Right atrium auricular region (tissue), 2 donors: ENCODE measurements around the gene ZNF800. TPM values are rescaled to one million over a fixed set of nuclear protein-coding genes. Genes with fewer than 3 reads are reported as not detected.

Source experiments
- DNase-seq: peaks from one replicate; pipeline ENCODE4 v3.0.0-alpha.2; 2019; ENCODE audit warnings: low spot score
- H3K27ac ChIP-seq, 2 donors: fragments of 200-600 bp; sonication (generic); 1 replicate in 1 of 2; 2 replicates in 1 of 2; pipeline ENCODE4 v1.5.1; 2016 to 2019
- H3K27me3 ChIP-seq, 2 donors: fragments of 200-600 bp; sonication (generic); one replicate each; pipeline versions ENCODE4 v1.5.1 to v1.6.0; 2017 to 2019
- H3K36me3 ChIP-seq: fragments of 200-600 bp; sonication (generic); one replicate; pipeline ENCODE4 v1.5.1; 2016
- H3K4me1 ChIP-seq, 2 donors: fragments of 200-600 bp; sonication (generic); one replicate each; pipeline versions ENCODE4 v1.5.1 to v1.6.0; 2017 to 2019
- H3K4me3 ChIP-seq, 2 donors: fragments of 200-600 bp; sonication (generic); 1 replicate in 1 of 2; 2 replicates in 1 of 2; pipeline ENCODE4 v1.5.1; 2017 to 2019; ENCODE audit warnings: mild to moderate bottlenecking in 1 of 2, moderate library complexity in 1 of 2
- H3K9me3 ChIP-seq, 2 donors: fragments of 200-600 bp; sonication (generic); one replicate each; pipeline ENCODE4 v1.5.1; 2019
- CTCF ChIP-seq, 2 donors: fragments of 200-600 bp; sonication (generic); IDR thresholded peaks; one replicate each; pipeline ENCODE4 v1.5.1; 2019; ENCODE audit warnings: antibody characterized with exemption in 2 of 2
- total RNA-seq, 2 donors: library from RNA; depleted of rRNA; stranded (reverse); fragments of >200 nt; gene quantifications; one replicate each; pipeline ENCODE4 v1.1.0, GENCODE V29; 2016

The ZNF800 gene
- total RNA-seq, 2 donors from 2014 or later = 23.3 to 24.9 TPM

GRCh38 chr7:127342596-127342995, 49.9 kb downstream of the ZNF800 start:
- Histone ChIP-seq H3K36me3 (no peaks in the 10 kb centered on the region), H3K27me3 (no peaks in the 10 kb centered on the region), H3K9me3 (peaks cover 0 to 12% of the 10 kb centered on the region in 2 donors), H3K27ac (no peak overlapping the region), H3K4me1 (peaks cover 0 to 6% of the 10 kb centered on the region in 2 donors), H3K4me3 (no peak overlapping the region)
- DNase-seq = no peak
- TF ChIP-seq CTCF (IDR thresholded peaks at IDR 0.05) = no peak

GRCh38 chr7:127338122-127338521, 54.4 kb downstream of the ZNF800 start:
- H3K4me3 ChIP-seq = no peak overlapping the region
- DNase-seq = no peak
- H3K4me1 ChIP-seq = peaks cover 0 to 3% of the 10 kb centered on the region in 2 donors
- H3K27ac ChIP-seq = no peak overlapping the region
- TF ChIP-seq CTCF (IDR thresholded peaks at IDR 0.05) = no peak
- H3K9me3 ChIP-seq = peaks cover 0 to 10% of the 10 kb centered on the region in 2 donors
- H3K27me3 ChIP-seq = no peaks in the 10 kb centered on the region
- no peaks in the 10 kb centered on the region for H3K36me3 ChIP-seq

- H3K27ac ChIP-seq = no peak overlapping the region
- no peak for DNase-seq
Measured at GRCh38 chr7:127337581-127337980, 54.9 kb downstream of the ZNF800 start.

GRCh38 chr7:127336458-127336857, 56.0 kb downstream of the ZNF800 start:
- no peak for DNase-seq
- Histone ChIP-seq H3K4me3 (no peak overlapping the region), H3K27me3 (no peaks in the 10 kb centered on the region), H3K9me3 (no peaks in the 10 kb centered on the region), H3K4me1 (peaks cover 0 to 3% of the 10 kb centered on the region in 2 donors), H3K36me3 (no peaks in the 10 kb centered on the region), H3K27ac (no peak overlapping the region)
- no peak for TF ChIP-seq CTCF (IDR thresholded peaks at IDR 0.05)

More at GRCh38 chr7:127337581-127337980, 54.9 kb downstream of the ZNF800 start:
- no peaks in the 10 kb centered on the region for H3K27me3 ChIP-seq
- H3K36me3 ChIP-seq = no peaks in the 10 kb centered on the region
- H3K4me1 ChIP-seq = peaks cover 0 to 3% of the 10 kb centered on the region in 2 donors
- peaks cover 0 to 5% of the 10 kb centered on the region in 2 donors for H3K9me3 ChIP-seq
- no peak for TF ChIP-seq CTCF (IDR thresholded peaks at IDR 0.05)
- no peak overlapping the region for H3K4me3 ChIP-seq

- no peak overlapping the region for H3K27ac ChIP-seq
- H3K4me1 ChIP-seq = peaks cover 0 to 3% of the 10 kb centered on the region in 2 donors
- H3K4me3 ChIP-seq = no peak overlapping the region
- no peaks in the 10 kb centered on the region for H3K27me3 ChIP-seq
- no peaks in the 10 kb centered on the region for H3K9me3 ChIP-seq
- H3K36me3 ChIP-seq = no peaks in the 10 kb centered on the region
- TF ChIP-seq CTCF (IDR thresholded peaks at IDR 0.05) = no peak
- DNase-seq = no peak
Measured at GRCh38 chr7:127332880-127333279, 59.6 kb downstream of the ZNF800 start.

GRCh38 chr7:127330070-127330469, 62.4 kb downstream of the ZNF800 start:
- TF ChIP-seq CTCF (IDR thresholded peaks at IDR 0.05) = no peak
- Histone ChIP-seq H3K4me3 (no peak overlapping the region), H3K9me3 (no peaks in the 10 kb centered on the region), H3K27ac (no peak overlapping the region), H3K27me3 (no peaks in the 10 kb centered on the region), H3K36me3 (no peaks in the 10 kb centered on the region), H3K4me1 (no peaks in the 10 kb centered on the region)
- DNase-seq = no peak
